ENCODE measurements around the gene USP3. TPM values are rescaled to one million over a fixed set of nuclear protein-coding genes. Genes with fewer than 3 reads are reported as not detected.
A peak's percentile ranks its signal among the peaks of the same experiment; 100 is the strongest.

The USP3 gene
- total and polyA plus RNA-seq, 4 donors, result 8.5 to 25.4 (median 14.8) TPM

- 17% methylated on average over 8 of the region's 8 CpGs for whole genome bisulfite sequencing
- DNase-seq (ENCODE audit: low spot score), result no peak
- no peaks in the 10 kb centered on the region for H3K27me3 ChIP-seq (ENCODE audit: control insufficient read depth in 4 of 4, insufficient read depth in 4 of 4, low read length in 3 of 4)
- no peak for TF ChIP-seq ZBTB33 (IDR thresholded peaks at IDR 0.05)
- TF ChIP-seq RAD21 (IDR thresholded peaks at IDR 0.05), result peak in 1 of 2 donors; percentile 0
- H3K36me3 ChIP-seq (ENCODE audit: control insufficient read depth in 4 of 4, insufficient read depth in 3 of 4, low read depth in 1 of 4, low read length in 3 of 4), result no peaks in the 10 kb centered on the region
- H3K4me1 ChIP-seq (ENCODE audit: control insufficient read depth in 4 of 4, insufficient read depth in 4 of 4, low read length in 3 of 4), result peaks cover 10 to 72% (median 50%) of the 10 kb centered on the region in 4 donors
- H3K27ac ChIP-seq (ENCODE audit: low read depth in 1 of 2, low read length in 2 of 2), result peak overlapping the region; percentile 98
- H3K9me3 ChIP-seq (ENCODE audit: control insufficient read depth in 4 of 4, low read length in 3 of 4), result no peaks in the 10 kb centered on the region
- H3K9ac ChIP-seq (ENCODE audit: low read depth in 1 of 2, low read length in 2 of 2), result peak overlapping the region; percentile 94 to 97
- H3K4me3 ChIP-seq (ENCODE audit: low read depth in 1 of 3, low read length in 3 of 3), result peak overlapping the region; percentile 85 to 97 (median 92)
Observed at GRCh38 chr15:63505842-63506222, 1.4 kb downstream of the USP3 start.

GRCh38 chr15:63506537-63507035 is 2.2 kb downstream of the USP3 start:
- H3K36me3 ChIP-seq (ENCODE audit: control insufficient read depth in 4 of 4, insufficient read depth in 3 of 4, low read depth in 1 of 4, low read length in 3 of 4), result no peaks in the 10 kb centered on the region

More at GRCh38 chr15:63506537-63507035, 2.2 kb downstream of the USP3 start:
- DNase-seq (ENCODE audit: low spot score), result no peak
- Histone ChIP-seq H3K27ac (ENCODE audit: low read depth in 1 of 2, low read length in 2 of 2) (peak overlapping the region; percentile 98), H3K4me1 (ENCODE audit: control insufficient read depth in 4 of 4, insufficient read depth in 4 of 4, low read length in 3 of 4) (peaks cover 10 to 65% (median 46%) of the 10 kb centered on the region in 4 donors), H3K9me3 (ENCODE audit: control insufficient read depth in 4 of 4, low read length in 3 of 4) (no peaks in the 10 kb centered on the region), H3K4me3 (ENCODE audit: low read depth in 1 of 3, low read length in 3 of 3) (peak overlapping the region; percentile 7 to 97 (median 8)), H3K27me3 (ENCODE audit: control insufficient read depth in 4 of 4, insufficient read depth in 4 of 4, low read length in 3 of 4) (no peaks in the 10 kb centered on the region), H3K9ac (ENCODE audit: low read depth in 1 of 2, low read length in 2 of 2) (peak overlapping the region; percentile 94 to 97)
- 66% methylated on average over 8 of the region's 8 CpGs for WGBS
- TF ChIP-seq RAD21 (IDR thresholded peaks at IDR 0.05) (no peak), TAF1 (conservative IDR thresholded peaks at IDR 0.05) (no peak), ATF3 (IDR thresholded peaks at IDR 0.05) (no peak), YY1 (IDR thresholded peaks at IDR 0.05) (no peak), ZBTB33 (IDR thresholded peaks at IDR 0.05) (no peak), JUND (IDR thresholded peaks at IDR 0.05) (no peak), EGR1 (IDR thresholded peaks at IDR 0.05; ENCODE audit: low read depth in 2 of 2) (no peak), HNF4G (IDR thresholded peaks at IDR 0.05) (no peak), GABPA (IDR thresholded peaks at IDR 0.05 in 1 of 2, conservative IDR thresholded peaks at IDR 0.05 in 1 of 2) (no peak), SP1 (IDR thresholded peaks at IDR 0.05) (no peak), NR2F2 (IDR thresholded peaks at IDR 0.05) (no peak), CTCF (IDR thresholded peaks at IDR 0.05; ENCODE audit: low read depth, low read length, missing input control) (no peak), FOXA2 (IDR thresholded peaks at IDR 0.05) (no peak), FOXA1 (IDR thresholded peaks at IDR 0.05) (no peak), HNF4A (conservative IDR thresholded peaks at IDR 0.05) (no peak), MAX (IDR thresholded peaks at IDR 0.05) (no peak), RXRA (IDR thresholded peaks at IDR 0.05) (no peak)

Measured in liver (tissue), 9 donors.